ENCODE data around the gene SRGAP1. TPM values are rescaled to one million over a fixed set of nuclear protein-coding genes. Genes with fewer than 3 reads are reported as not detected.
"Not testable (repeated sequence)": the region's sequence is repeated elsewhere in the genome, so short reads cannot be mapped to it uniquely, and the experiment has no call there.

The SRGAP1 gene
- total RNA-seq, 1 donor from 2014 or later, result 76.8 TPM

DNA sequence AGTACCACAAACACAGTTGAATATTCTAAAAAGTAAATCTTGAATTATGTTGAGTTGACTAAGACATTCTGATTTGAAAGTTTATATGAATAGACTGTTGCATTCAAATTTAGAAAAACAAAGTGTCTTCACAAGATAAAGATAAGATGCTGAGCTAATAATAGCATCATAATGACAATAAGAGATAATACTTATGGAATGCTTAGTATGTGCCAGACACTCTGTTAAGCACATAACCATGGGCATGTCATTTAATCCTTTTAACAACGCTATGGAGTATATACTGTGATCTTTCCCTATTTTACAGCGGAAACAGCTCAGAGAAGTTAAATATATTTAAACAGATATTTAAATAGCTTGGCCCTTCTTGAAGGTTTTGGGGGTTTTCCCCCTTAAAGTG lies 163.4 kb downstream of the SRGAP1 start:
- no peak for DNase-seq (ENCODE audit: low read depth)

DNA sequence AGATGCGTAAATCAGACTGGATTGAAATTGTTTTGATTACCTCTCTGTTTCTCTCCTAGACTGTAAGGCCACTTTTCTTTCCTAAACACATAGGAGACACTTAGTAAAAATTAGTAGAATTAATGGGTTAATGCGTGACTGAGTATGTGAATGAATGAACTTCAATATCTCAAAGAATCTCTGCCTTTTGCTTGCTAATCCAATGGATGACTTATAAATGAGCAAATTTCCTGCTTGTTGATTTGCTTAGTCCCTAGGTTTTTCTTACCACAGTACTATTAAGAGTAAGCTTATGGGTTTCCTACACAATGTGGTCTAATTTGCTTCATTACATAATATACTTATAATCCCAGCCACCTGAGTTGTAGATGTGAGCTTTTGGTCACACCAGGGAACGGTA lies 164.1 kb downstream of the SRGAP1 start:
- peak; percentile 94 for DNase-seq (ENCODE audit: low read depth)

DNA sequence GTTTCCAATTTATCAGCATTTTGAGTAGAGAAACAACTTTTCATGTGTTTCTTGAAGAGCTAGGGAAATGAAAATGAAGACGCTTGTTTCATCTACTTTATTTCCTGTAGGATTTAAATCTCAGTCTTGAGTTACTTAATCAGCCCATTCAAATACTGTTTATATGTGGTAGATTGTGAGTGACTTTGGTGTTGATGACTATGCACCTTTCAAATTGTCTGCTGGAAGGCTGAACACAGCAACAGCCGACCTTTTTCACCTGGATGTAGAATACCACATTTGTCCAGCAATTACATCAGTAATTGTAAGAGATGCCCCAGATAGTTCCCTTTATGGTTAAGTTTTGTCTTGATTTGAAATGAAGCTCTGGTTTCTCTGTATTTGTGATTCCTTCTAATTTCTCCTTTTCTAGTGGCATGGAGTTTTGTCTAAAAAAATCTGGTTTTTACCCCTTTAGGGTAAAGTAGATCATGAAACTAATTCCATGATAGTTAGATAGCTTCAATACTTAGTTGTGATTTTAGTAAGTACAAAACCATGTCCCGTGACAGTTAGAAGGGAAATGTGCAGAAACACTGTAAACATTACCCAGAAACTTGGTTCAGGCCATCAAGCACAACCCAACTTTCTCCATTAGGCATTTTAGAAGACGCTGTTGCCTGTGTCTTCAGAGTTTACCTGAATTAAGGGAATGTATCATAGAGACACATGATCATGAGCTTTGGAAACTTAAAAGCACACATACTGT lies 165.0 kb downstream of the SRGAP1 start:
- peak; percentile 74 for DNase-seq (ENCODE audit: low read depth)

DNA sequence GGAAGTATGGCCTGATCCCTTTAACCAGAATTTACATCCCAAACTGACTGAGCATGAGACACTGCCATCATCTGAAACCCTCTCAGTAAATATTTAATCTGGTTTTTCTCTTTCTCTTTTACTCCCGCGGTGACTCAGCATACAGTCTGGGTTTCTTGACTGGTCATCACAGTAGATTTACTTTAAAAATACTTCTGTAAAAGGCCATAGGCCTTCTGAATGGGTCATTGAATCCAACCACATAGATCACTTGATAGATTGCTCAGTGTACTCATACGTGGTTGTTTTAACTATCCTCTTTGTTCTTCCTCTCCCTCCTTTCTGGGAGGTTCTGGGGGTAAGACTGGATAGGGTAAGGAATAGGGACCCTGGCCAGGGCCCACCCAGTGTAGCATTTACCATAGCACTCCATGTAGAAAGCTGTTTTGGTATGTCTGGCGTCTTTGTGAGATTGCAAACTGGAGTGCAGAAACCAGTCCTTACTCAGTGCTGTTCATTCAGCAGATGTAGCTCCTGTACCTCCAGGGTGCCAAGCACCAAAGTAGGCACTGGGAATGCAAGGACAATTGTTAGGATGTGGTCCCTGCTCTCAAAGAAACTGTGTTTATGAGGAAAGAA lies 165.7 kb downstream of the SRGAP1 start:
- peak; percentile 97 for DNase-seq (ENCODE audit: low read depth)

DNA sequence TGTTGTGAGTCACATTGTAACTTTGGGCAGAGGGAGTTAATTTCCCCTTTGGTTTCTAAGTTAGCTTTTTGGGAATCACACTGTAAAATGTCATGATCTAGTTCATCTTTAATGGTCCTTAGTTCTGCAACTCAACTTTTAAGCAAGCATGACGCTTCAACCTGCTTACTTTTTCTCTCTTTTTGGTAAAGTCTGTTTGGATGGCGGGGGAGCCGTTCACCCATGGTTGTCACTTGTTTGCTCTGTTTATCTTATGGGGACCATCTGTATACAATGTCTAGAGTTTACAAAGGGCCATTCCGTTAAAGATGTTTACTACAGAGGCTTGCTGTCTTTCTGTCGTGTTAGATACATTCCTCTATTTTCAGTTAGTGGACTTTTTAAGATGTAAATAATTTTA lies 172.0 kb downstream of the SRGAP1 start:
- no peak for DNase-seq (ENCODE audit: low read depth)

DNA sequence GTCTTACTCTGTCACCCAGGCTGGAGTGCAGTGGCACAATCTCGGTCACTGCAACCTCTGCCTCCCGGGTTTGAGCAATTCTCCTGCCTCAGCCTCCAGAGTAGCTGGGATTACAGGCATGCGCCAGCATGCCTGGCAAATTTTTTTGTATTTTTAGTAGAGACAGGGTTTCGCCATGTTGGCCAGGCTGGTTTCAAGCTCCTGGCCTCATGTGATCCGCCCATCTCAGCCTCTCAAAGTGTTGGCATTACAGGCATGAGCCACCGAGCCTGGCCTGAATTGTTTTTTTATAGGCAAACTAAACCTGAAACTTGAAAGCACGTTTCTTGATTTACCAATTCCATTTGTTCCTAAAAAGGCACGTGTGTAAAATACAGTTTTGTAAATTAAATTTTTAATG lies 173.6 kb downstream of the SRGAP1 start:
- not testable (repeated sequence) for DNase-seq (ENCODE audit: low read depth)

DNA sequence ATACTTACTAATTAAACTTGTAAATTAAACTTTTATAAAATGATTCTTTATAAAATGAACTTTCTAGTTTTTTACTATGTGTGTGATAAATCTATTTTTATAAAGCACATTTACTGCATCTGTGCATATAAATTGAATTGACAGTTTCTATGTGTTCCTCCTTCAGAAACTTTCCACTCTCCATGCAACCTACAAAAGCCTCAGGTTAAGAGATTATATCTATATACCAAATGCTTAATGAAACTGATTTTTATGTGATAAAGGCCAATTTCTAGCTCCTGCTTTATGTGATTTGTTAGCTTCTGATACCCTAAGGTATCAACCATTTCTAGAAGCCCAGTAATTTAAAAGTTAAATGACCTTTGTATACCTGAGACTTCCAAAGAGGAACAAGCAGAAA lies 174.0 kb downstream of the SRGAP1 start:
- DNase-seq (ENCODE audit: low read depth), result no peak

DNA sequence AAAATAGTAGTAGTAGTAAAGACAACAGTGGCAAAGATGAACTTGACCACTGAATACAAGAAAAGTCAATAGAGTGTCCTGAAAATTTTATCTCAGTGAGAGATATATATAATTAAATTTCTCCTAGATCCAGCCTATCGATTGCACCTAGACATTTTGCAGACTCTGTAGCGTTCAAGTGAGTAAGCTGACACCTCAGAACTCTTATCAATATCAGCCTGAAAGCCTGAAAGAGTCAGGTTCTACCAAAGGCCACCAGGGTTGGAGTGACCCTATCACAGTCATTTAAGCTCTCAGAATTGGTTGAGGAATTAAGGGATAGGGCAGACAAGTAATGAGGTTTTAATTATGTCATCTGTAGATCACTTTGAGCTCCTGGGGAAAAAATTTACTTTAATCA lies 174.6 kb downstream of the SRGAP1 start:
- DNase-seq (ENCODE audit: low read depth), result no peak

DNA sequence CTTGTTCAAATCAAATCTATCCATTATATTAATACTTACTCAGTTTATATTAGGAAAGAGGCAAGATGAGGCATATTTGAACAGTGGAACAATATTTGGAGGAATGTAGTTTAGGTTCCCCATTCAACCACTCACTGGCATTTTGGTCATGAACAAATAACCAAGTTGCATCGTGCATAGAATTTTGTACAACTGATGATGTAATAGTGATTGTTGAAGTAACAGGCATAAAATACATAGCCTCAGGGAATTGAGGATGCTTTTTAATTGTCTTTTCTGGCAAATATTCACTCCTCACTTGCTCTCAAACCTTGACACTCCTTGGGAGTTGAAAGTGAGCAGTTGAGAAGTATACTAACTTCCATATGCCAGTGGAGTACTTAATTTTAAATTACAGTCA lies 175.2 kb downstream of the SRGAP1 start:
- no peak for DNase-seq (ENCODE audit: low read depth)

DNA sequence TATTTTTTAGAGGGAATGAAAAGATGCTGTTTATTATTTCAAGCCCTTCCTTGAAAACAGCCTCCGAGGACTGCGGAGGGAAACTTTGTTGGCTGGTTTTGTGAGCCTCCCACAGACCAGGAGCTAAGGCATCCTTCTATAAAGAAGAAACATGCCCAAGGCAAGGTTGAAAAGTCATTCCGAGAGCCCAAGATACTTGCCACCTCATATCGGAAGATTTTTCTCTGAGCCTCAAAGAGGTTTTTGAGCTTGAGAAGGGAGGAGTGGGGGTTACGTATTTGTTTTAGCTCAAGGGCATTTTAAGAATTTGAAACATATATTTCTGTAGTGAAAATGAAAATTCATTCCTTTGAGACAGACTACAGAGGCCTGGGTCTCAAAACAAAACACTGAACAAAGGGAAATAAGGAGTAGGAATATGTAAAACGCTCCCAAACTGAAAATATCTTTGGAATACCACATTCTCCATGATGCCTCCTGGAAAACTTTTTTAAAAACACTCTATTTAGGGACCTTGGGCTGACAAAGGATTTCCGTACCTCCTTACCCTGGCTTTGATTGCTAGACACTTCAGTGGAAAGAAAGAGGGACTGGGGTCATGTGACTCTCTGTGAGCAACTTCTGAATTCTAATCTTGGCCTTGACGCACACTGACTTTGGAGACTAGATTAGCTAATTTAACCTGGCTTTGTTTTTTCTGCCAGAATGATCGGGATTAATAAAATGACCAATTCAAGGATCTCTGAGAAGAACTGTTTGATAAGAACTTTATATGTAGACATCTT lies 180.9 kb downstream of the SRGAP1 start:
- DNase-seq (ENCODE audit: low read depth), result no peak

DNA sequence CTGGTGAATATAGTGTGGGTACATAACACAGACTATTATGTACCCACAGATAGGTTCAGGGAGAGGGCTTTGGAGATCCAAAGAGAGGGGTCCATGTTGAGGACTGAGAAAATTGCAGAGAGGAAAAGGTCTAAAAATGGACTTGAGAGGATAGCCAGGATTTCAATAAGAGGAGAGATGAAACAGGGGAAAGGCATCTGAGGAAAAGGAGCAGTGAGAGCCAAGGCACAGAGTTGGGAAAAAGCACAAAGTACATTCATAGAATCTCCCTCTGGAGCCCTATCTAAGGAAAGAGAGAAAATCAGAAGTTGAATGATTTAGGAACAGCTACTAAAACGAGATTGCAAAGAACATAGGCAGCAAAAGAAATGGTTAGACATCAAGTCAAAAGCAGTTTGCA lies 182.8 kb downstream of the SRGAP1 start:
- no peak for DNase-seq (ENCODE audit: low read depth)

DNA sequence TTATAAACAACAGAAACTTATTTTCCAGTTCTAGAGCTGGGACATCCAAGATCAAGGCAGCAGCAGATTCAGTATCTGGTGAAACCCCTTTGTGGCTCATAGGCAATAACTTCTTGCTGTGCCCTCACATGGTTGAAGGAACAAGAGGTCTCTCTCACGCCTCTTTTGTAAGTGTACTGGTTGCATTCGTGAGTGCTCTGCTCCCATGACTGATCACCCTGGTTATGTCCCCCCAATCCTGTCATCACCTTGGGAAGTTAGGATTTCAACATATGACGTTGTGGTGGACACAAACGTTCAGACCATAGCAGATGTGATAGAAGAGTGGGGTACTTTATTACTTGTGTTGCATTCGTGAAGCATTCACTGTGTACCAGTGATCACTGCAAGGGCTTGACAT lies 184.0 kb downstream of the SRGAP1 start:
- peak; percentile 45 for DNase-seq (ENCODE audit: low read depth)

DNA sequence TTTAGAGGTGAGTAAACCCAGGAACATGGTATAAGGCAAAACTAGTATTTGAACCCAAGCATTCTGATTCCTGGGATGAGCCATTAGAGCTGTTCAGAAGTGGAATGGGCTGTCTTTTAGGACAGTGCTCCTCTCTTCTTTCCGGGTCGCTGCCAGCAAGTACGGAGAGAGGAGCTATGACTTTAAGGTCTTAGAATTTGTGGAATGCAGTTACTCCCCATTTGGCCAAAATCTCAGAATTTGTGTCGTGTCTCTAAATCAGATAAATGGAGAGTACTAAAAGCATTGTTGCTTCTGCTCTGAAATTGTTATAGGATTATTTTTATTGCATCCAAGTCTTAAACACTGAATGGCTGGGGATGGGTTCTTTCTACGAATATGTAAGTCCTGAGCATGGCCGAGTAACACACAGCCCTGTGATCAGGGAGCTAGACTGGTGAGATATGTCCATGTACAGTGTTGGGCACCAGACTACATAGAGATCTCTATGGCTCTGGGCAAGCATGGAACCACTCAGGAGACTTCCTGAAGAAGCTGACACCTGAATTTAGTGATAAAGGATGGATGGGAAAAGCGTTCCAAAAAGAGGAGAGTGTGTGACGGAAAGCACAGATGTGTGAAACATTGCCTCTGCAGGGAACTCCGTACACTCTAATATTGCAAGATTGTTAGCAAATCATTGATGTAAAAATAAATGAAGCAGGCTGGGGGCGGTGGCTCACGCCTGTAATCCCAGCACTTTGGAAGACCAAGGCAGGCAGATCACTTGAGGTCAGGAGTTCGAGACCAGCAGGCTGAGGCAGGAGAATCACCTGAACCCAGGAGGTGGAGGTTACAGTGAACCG lies 184.7 kb downstream of the SRGAP1 start:
- DNase-seq (ENCODE audit: low read depth), result no peak

DNA sequence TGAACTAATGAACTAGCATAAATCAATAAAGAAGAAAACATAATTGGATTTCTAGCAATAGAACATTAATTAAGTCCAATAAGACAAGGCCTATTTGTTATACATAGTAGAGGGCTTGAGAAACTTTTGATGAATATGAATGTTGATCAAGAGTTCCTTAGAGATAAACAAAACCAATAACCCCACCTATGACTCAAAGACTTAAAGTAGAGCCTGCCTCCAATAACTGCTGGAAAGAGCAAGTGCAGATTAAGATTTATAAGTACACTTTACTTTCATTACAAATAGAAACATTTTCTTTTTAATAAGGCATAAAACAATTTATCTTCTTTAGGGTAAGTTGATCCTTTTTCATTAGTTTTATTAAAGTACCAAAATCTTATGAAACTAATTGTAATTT lies 185.7 kb downstream of the SRGAP1 start:
- DNase-seq (ENCODE audit: low read depth), result no peak

DNA sequence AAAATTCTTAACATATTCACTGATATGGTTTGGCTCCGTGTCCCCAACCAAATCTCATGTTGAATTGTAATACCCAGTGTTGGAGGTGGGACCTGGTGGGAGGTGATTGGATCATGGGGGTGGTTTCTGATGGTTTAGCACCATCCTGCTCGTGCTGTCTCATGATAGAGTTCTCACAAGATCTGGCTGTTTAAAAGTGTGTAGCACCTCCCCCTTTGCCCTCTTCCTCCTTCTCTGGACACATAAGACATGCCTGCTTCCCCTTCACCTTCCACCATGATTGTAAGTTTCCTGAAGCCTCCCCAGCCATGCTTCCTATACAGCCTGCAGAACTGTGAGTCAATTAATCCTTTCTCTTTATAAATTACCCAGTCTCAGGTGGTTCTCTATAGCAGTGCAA lies 189.6 kb downstream of the SRGAP1 start:
- DNase-seq (ENCODE audit: low read depth), result not testable (repeated sequence)

DNA sequence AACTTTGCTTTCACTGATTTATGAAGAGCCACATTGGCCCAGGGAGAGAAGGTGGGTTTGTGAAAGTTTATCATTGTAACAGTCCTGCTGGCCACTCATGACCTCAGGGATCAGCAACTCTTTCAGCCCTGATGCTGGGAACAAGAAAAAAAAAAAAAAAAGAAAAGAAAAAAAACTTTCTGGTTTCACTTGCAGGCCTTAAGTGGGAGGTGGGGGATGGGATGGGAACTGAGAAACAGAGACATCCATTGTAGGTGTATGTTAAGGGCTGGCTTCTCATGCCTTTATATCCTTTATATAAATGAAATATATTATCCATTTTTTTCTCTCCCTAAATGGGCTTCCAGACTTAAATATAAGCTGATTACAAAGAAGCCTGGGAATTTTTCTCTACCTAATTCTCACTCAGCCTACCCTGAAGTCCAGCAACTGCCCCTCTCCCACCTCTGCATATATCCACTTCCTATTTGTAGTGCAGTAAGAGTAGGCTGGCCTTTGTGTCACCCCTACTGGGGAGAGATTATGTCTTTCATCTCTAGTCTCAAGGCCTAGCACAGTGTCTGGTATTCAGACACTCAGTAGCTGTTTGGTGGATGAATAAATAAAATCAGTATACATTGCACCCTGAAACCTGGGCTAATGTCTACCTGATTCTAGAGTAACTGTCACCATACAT lies 190.5 kb downstream of the SRGAP1 start:
- no peak for DNase-seq (ENCODE audit: low read depth)

DNA sequence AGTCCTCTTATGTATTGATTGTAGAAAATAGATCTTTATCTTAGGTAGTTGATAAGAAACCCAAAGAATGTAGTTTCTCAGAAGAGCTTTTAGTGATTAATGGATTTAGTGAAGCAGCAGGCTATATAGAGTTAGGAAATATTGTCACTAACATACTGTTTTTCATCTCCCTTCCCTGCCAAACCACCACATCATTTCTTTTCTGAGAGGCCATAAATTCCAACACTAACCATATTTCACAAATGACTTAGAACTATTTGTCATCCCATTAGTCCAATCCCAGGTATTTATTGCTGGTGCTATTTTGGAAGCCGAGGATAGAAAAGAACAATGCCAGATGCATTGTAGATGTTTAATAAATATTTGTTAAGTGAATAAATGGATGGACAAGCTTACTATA lies 191.9 kb downstream of the SRGAP1 start:
- no peak for DNase-seq (ENCODE audit: low read depth)

DNA sequence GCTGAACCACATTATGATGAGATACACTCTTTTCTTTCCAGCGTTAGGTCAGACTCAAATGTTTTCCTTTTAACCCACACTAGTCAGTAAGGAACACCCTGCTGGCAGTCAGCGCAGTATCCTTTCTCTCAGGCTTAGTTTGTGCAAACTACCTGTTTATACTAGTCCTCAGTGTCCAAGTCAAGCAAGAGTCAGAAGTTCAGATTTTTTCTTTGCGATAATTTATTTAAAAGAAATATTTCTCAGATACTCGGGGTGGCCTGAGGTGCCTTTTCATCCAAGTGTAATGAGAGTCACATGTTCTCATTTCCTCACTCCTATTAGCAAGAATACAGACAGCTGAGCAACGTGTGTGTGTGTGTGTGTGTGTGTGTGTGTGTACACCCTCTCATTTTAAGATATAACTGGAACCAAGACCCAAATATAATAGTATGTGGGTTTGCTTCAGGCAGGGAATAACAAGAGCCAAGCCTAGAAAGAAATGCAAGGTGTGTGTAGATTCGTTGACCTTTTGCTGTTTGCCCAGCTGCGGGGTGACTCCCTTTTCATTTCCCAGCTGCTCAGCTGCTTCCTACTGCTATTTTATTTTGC lies 194.9 kb downstream of the SRGAP1 start:
- peak; percentile 67 for DNase-seq (ENCODE audit: low read depth)

DNA sequence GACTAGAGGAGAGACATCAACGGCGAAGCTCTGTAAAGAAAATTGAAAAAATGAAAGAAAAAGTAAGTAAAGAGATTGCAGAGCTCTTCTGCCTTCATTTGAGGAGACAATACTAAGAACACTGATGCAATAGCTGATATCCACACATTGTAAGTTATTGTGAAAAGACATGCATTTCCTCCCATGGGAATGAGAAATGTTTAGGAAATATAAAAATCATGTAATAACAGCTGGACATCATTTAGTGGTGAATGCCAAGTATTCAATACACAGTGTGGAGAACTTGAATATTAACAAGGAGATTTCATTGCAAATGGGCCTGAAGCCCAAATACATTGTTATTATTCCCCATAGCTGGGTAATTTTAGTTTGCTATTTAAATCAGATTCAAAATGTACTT lies 198.4 kb downstream of the SRGAP1 start:
- no peak for DNase-seq (ENCODE audit: low read depth)

DNA sequence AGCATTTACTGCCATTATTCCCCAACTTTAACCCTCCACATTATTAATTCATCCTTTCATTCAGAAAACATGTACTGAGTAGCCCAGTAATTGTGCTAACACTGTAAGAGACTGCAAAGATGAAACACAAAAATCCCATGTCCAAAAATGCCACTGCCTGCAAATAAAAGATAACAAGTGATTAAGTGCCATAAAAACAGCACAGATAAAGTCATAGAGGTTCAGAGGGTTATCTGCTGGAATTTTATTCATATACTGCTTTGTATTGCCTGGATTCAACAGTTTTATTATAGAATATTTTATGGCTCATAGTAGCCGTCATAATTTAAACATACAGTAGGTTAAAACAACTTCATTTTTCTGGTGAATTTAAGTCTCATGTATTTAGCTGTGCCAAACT lies 199.7 kb downstream of the SRGAP1 start:
- no peak for DNase-seq (ENCODE audit: low read depth)

DNA sequence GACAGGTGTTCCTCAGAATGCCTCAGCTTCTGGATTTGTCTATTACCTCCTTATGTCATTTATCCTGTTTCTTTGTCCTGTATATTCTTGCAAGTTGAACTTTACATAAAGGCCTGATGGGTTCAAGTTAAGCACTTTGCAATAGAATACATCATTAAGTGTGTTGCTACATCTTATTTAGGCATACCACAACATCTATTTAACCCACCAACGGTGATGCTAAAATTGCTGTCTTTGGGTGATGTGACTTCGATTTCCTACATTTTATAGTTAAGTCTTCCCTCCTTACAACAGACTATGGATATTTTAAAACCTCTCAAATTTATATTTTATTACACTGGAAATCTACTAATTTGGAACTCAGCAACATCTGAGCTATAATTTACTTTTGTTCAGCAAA lies 206.6 kb downstream of the SRGAP1 start:
- DNase-seq (ENCODE audit: low read depth), result no peak
